Vagina (tissue), 2 donors: ENCODE data around the gene MEGF6. TPM values are rescaled to one million over a fixed set of nuclear protein-coding genes. Genes with fewer than 3 reads are reported as not detected.

ENCODE experiments used
- DNase-seq, 2 donors: peaks; one replicate each; pipeline ENCODE4 v3.0.0-alpha.2; 2017; ENCODE audit errors: extremely low spot score in 2 of 2
- H3K27ac ChIP-seq: fragments of 200-600 bp; sonication (generic); one replicate; pipeline ENCODE4 v1.5.1; 2019
- H3K27me3 ChIP-seq: fragments of 200-600 bp; sonication (generic); one replicate; pipeline ENCODE4 v1.5.1; 2019
- H3K36me3 ChIP-seq, 2 donors: fragments of 200-600 bp; sonication (generic); one replicate each; pipeline ENCODE4 v1.5.1; 2017 to 2019
- H3K4me1 ChIP-seq: fragments of 200-600 bp; sonication (generic); one replicate; pipeline ENCODE4 v1.5.1; 2019
- H3K4me3 ChIP-seq, 2 donors: fragments of 200-600 bp; sonication (generic); 1 replicate in 1 of 2; 2 replicates in 1 of 2; pipeline ENCODE4 v1.5.1; 2016 to 2019
- H3K9me3 ChIP-seq: fragments of 200-600 bp; sonication (generic); one replicate; pipeline ENCODE4 v1.5.1; 2019
- POLR2A ChIP-seq, 2 donors: fragments of 450-650 bp; IDR thresholded peaks; one replicate each; pipeline ENCODE4 v1.6.1; 2017; ENCODE audit warnings: antibody characterized with exemption in 2 of 2, mild to moderate bottlenecking in 2 of 2, moderate library complexity in 2 of 2
- POLR2AphosphoS5 ChIP-seq, 2 donors: sonication (generic); formaldehyde crosslinking; IDR thresholded peaks; one replicate each; pipeline ENCODE4 v1.9.0; 2017; ENCODE audit warnings: antibody characterized with exemption in 2 of 2, mild to moderate bottlenecking in 2 of 2, low read depth in 1 of 2; ENCODE audit not compliant: insufficient read depth in 1 of 2
- intact Hi-C: fragments of 100-400 bp; cut with DNase I; formaldehyde crosslinking; loops from one replicate; pipeline ENCODE4 v1.15.1; 2023
- total RNA-seq: library from RNA; depleted of rRNA; stranded (reverse); fragments of >200 nt; gene quantifications from one replicate; pipeline ENCODE4 v1.2.3, GENCODE V29; 2016
- TF ChIP-seq, protein P1 (sequence below), 3 experiments: fragments of 450-650 bp in 2 of 3; fragments of 200-600 bp in 1 of 3; sonication (generic) in 1 of 3; IDR thresholded peaks; one replicate each; pipeline ENCODE4 v1.5.1; 2017 to 2019; ENCODE audit warnings: antibody characterized with exemption in 3 of 3, mild to moderate bottlenecking in 2 of 3, moderate library complexity in 2 of 3

MEGF6 gene
- total RNA-seq, 1 donor from 2014 or later, result 37.6 TPM

DNA sequence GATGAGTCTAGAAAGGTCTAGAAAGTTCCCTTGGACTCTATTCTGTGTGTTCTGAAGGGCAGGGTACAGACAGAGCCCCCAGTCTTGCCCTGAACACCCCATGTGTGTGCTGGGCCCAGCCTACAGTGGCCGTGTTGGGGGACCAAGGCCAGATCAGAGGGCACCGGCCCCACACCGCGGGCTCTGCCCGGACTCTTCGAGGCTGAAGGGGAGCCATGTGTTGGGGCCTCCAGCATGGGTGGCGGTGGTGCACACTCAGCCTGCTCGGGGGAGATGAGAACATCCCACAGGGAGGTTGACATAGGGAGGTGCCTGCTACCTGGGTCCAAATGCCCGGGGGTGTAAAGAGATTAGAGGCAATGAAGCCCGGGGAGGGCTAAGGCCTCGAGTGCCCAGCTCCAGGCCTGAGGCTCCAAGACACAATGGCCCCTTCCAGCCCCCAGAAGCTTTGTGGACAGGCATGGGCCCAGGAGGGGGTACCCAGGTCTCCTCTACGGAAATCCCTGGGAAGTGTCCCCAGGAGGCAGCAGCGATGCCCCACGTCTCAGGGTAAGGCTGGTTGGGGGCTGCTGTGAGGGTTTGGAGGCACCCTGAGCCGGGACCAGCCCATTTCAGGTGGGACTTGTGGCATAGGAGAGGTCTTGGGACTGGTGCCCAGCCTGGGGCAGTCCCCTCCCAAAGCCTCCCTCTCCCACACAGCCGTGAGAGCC is 144.8 kb downstream of the MEGF6 start:
- intact Hi-C loops, result no loop called here
- peaks cover 58% of the 10 kb centered on the region for H3K4me1 ChIP-seq
- H3K4me3 ChIP-seq, result no peak overlapping the region
- no peak for DNase-seq
- TF ChIP-seq, protein P1, sequence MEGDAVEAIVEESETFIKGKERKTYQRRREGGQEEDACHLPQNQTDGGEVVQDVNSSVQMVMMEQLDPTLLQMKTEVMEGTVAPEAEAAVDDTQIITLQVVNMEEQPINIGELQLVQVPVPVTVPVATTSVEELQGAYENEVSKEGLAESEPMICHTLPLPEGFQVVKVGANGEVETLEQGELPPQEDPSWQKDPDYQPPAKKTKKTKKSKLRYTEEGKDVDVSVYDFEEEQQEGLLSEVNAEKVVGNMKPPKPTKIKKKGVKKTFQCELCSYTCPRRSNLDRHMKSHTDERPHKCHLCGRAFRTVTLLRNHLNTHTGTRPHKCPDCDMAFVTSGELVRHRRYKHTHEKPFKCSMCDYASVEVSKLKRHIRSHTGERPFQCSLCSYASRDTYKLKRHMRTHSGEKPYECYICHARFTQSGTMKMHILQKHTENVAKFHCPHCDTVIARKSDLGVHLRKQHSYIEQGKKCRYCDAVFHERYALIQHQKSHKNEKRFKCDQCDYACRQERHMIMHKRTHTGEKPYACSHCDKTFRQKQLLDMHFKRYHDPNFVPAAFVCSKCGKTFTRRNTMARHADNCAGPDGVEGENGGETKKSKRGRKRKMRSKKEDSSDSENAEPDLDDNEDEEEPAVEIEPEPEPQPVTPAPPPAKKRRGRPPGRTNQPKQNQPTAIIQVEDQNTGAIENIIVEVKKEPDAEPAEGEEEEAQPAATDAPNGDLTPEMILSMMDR (IDR thresholded peaks at IDR 0.05), result no peak
- TF ChIP-seq POLR2A (IDR thresholded peaks at IDR 0.05), result no peak
- TF ChIP-seq POLR2AphosphoS5 (IDR thresholded peaks at IDR 0.05; ENCODE audit: insufficient read depth in 1 of 2, low read depth in 1 of 2), result no peak
- H3K27ac ChIP-seq, result peak overlapping the region; percentile 29
- H3K27me3 ChIP-seq, result no peaks in the 10 kb centered on the region
- H3K36me3 ChIP-seq, result no peaks in the 10 kb centered on the region
- no peaks in the 10 kb centered on the region for H3K9me3 ChIP-seq

DNA sequence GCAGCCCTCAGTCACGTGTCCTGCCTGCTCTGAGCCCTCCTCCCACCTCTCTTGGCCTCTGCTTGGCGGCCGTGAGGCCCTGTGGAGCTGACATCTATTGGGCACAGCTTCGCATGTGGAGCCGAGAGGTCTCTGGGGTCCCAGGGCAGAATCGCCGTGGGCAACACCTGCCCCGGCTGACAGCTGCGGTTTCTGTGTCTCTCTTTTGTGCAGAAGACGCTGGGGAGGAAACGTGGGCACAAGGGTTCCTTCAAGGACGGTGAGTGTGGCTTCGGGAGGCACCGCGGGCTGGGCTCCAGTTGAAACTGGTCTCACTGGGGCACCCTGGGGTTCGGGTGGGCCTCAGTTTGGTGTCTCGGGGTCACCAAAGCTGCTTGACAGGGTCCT is 145.4 kb downstream of the MEGF6 start:
- peaks cover 58% of the 10 kb centered on the region for H3K4me1 ChIP-seq
- no peaks in the 10 kb centered on the region for H3K36me3 ChIP-seq
- no peaks in the 10 kb centered on the region for H3K9me3 ChIP-seq
- no peaks in the 10 kb centered on the region for H3K27me3 ChIP-seq
- intact Hi-C loops, result no loop called here
- TF ChIP-seq POLR2A (IDR thresholded peaks at IDR 0.05) (no peak), POLR2AphosphoS5 (IDR thresholded peaks at IDR 0.05; ENCODE audit: insufficient read depth in 1 of 2, low read depth in 1 of 2) (no peak)
- TF ChIP-seq, protein P1 (IDR thresholded peaks at IDR 0.05), result no peak
- DNase-seq, result no peak
- no peak overlapping the region for H3K4me3 ChIP-seq
- peak overlapping the region; percentile 63 for H3K27ac ChIP-seq

DNA sequence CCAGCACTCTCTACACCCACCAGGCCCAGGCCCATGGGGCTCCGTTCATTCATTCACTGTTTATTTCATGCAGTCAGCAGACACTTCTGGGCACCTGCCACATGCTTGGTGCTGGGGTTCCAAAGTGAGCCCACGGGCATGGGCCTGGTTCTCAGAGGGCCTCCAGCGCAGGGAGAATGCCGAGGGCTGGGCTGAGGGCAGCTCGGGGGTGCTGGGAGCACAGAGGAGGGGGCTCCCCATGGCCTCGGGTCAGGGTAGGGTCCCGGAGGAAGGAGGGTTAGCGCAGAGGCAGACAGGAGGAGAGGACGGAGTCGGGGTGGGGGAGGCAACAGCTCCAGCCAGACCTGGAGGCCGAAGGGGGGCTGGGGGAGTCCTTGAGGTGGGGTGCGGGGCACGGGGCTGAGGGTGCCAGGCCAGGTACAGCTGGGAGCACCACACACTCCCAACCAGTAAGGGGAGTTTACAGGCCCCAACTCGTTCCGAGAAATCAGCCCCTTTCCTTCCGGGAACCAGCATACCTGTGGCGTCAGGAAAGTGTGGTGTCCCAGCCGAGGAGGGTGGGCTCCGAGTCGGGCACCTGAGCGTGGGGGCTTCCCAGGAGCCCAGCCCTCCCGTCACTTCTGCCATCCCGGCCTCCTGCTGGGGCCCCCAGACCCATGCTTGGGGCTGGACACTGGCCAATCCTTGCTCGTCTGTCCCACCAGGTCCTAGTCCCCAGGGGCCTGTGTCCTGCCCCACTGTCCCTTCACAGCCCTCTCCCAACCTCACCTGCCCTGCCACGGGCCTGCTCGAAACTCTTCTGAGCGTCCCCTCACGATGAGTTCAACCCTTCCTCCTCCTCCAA is 146.0 kb downstream of the MEGF6 start:
- intact Hi-C loops, result no loop called here
- Histone ChIP-seq H3K4me1 (peaks cover 58% of the 10 kb centered on the region), H3K36me3 (no peaks in the 10 kb centered on the region), H3K27me3 (no peaks in the 10 kb centered on the region), H3K9me3 (no peaks in the 10 kb centered on the region), H3K4me3 (no peak overlapping the region), H3K27ac (peak overlapping the region; percentile 63)
- DNase-seq, result no peak
- TF ChIP-seq POLR2AphosphoS5 (IDR thresholded peaks at IDR 0.05; ENCODE audit: insufficient read depth in 1 of 2, low read depth in 1 of 2) (no peak), POLR2A (IDR thresholded peaks at IDR 0.05) (no peak)
- TF ChIP-seq, protein P1 (IDR thresholded peaks at IDR 0.05), result no peak

DNA sequence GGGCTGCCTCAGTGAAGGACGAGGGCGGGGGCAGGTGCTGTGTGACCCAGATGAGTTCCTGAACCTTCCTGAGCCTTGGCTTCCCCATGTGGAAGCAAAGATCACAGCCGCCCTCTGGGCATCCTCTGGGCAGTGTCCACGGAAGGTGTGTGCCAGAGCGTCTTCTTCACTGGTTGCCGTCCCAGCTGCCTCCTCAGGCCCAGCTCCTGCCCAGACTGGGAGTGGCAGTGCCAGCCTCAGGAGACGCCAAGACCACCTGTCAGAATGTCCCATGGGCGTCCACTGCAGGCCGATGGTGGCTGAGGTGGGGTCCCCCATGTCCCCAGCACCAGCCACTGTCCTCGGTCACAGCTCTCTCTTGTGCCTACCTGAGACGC is 146.7 kb downstream of the MEGF6 start:
- intact Hi-C loops, result no loop called here
- peaks cover 59% of the 10 kb centered on the region for H3K4me1 ChIP-seq
- H3K36me3 ChIP-seq, result no peaks in the 10 kb centered on the region
- H3K27me3 ChIP-seq, result no peaks in the 10 kb centered on the region
- DNase-seq, result no peak
- no peak for TF ChIP-seq POLR2AphosphoS5 (IDR thresholded peaks at IDR 0.05; ENCODE audit: insufficient read depth in 1 of 2, low read depth in 1 of 2)
- TF ChIP-seq, protein P1 (IDR thresholded peaks at IDR 0.05), result no peak
- TF ChIP-seq POLR2A (IDR thresholded peaks at IDR 0.05), result no peak
- H3K4me3 ChIP-seq, result no peak overlapping the region
- H3K9me3 ChIP-seq, result no peaks in the 10 kb centered on the region
- peak overlapping the region; percentile 23 for H3K27ac ChIP-seq
